ENCODE data around the gene CEBPG.
A peak's percentile ranks its signal among the peaks of the same experiment; 100 is the strongest.

The CEBPG gene

GRCh38 chr19:33412601-33413425 lies 39.3 kb downstream of the CEBPG start:
- TF ChIP-seq CTCF (conservative IDR thresholded peaks at IDR 0.05; ENCODE audit: low read depth): no peak
- DNase-seq (ENCODE audit: low spot score): no peak
- H3K27ac ChIP-seq: no peak overlapping the region
- CTCF ChIA-PET: interaction anchor here (0.6 to 0.9 kb wide), 3 partner anchors 178 to 1271 kb away, joined by 3 to 4 read pairs (median 3); no protein-coding TSS in a partner anchor
- POLR2A ChIA-PET (ENCODE audit: low non-redundant PET): no interaction called here

GRCh38 chr19:33413426-33413725 lies 39.9 kb downstream of the CEBPG start:
- TF ChIP-seq CTCF (conservative IDR thresholded peaks at IDR 0.05; ENCODE audit: low read depth): no peak
- DNase-seq (ENCODE audit: low spot score): no peak
- ChIA-PET POLR2A (ENCODE audit: low non-redundant PET) (no interaction called here), CTCF (interaction anchor here (0.6 to 0.9 kb wide), 3 partner anchors 178 to 1271 kb away, joined by 3 to 4 read pairs (median 3); no protein-coding TSS in a partner anchor)
- no peak overlapping the region for H3K27ac ChIP-seq

GRCh38 chr19:33413868-33414666 lies 40.6 kb downstream of the CEBPG start:
- DNase-seq (ENCODE audit: low spot score): no peak
- POLR2A ChIA-PET (ENCODE audit: low non-redundant PET): interaction anchor here (0.6 kb wide), 1 partner anchor 291 kb away, joined by 3 read pairs; no protein-coding TSS in a partner anchor
- CTCF ChIA-PET: interaction anchor here (0.6 to 0.9 kb wide), 4 partner anchors 179 to 554 kb away, joined by 3 to 4 read pairs (median 3); no protein-coding TSS in a partner anchor

GRCh38 chr19:33414667-33415605 lies 41.4 kb downstream of the CEBPG start:
- no peak for DNase-seq (ENCODE audit: low spot score)
- no peak overlapping the region for H3K27ac ChIP-seq
- TF ChIP-seq CTCF (conservative IDR thresholded peaks at IDR 0.05; ENCODE audit: low read depth): no peak
- ChIA-PET POLR2A (ENCODE audit: low non-redundant PET) (no interaction called here), CTCF (interaction anchor here (0.6 to 3.0 kb wide), 4 partner anchors 9 to 554 kb away, joined by 3 to 14 read pairs (median 6); no protein-coding TSS in a partner anchor)

More at GRCh38 chr19:33413868-33414666, 40.6 kb downstream of the CEBPG start:
- no peak overlapping the region for H3K27ac ChIP-seq
- no peak for TF ChIP-seq CTCF (conservative IDR thresholded peaks at IDR 0.05; ENCODE audit: low read depth)

GRCh38 chr19:33416307-33417215 lies 43.1 kb downstream of the CEBPG start:
- DNase-seq (ENCODE audit: low spot score): peak; percentile 74
- H3K27ac ChIP-seq: no peak overlapping the region
- CTCF ChIA-PET: interaction anchor here (0.5 to 3.0 kb wide), 18 partner anchors 10 to 744 kb away, joined by 3 to 23 read pairs (median 4); no protein-coding TSS in a partner anchor
- peak; percentile 67 for TF ChIP-seq CTCF (conservative IDR thresholded peaks at IDR 0.05; ENCODE audit: low read depth)
- POLR2A ChIA-PET (ENCODE audit: low non-redundant PET): no interaction called here
